Lower leg skin (tissue), 4 donors: Measurements from ENCODE around the gene GPAM. TPM values are rescaled to one million over a fixed set of nuclear protein-coding genes. Genes with fewer than 3 reads are reported as not detected.
A peak's percentile ranks its signal among the peaks of the same experiment; 100 is the strongest.

Source experiments
- DNase-seq, 2 donors: peaks; one replicate each; pipeline ENCODE4 v3.0.0-alpha.2; 2019; ENCODE audit warnings: low spot score in 2 of 2
- H3K4me3 ChIP-seq: fragments of 200-600 bp; sonication (generic); 2 replicates; pipeline ENCODE4 v1.5.1; 2017; ENCODE audit warnings: mild to moderate bottlenecking, low read depth; ENCODE audit not compliant: poor library complexity, severe bottlenecking
- POLR2A ChIP-seq, 2 donors: fragments of 450-650 bp; IDR thresholded peaks; one replicate each; pipeline ENCODE4 v1.6.1; 2016 to 2017; ENCODE audit warnings: antibody characterized with exemption in 2 of 2, mild to moderate bottlenecking in 1 of 2, moderate library complexity in 1 of 2
- WGBS, 2 donors: methylation state at CpG; one replicate each; pipeline ENCODE4 v1.1.5; 2018; 5-methylcytosine and 5-hydroxymethylcytosine counted together
- intact Hi-C: fragments of 100-400 bp; cut with DNase I; formaldehyde crosslinking; loops from one replicate; pipeline ENCODE4 v1.15.0; 2023; ENCODE audit warnings: low total_unique reads
- total RNA-seq, 4 donors: library from RNA; depleted of rRNA; stranded (reverse); fragments of >200 nt; gene quantifications; one replicate each; pipeline ENCODE4 v1.1.0, GENCODE V29; 2016
- TF ChIP-seq, protein P1 (sequence below), 3 donors: fragments of 450-650 bp; IDR thresholded peaks; one replicate each; pipeline ENCODE4 v1.5.1; 2016; ENCODE audit warnings: antibody characterized with exemption in 3 of 3, mild to moderate bottlenecking in 3 of 3, moderate library complexity in 2 of 3

The GPAM gene
- total RNA-seq, 4 donors from 2014 or later, result 3.1 to 7.0 (median 4.7) TPM

DNA sequence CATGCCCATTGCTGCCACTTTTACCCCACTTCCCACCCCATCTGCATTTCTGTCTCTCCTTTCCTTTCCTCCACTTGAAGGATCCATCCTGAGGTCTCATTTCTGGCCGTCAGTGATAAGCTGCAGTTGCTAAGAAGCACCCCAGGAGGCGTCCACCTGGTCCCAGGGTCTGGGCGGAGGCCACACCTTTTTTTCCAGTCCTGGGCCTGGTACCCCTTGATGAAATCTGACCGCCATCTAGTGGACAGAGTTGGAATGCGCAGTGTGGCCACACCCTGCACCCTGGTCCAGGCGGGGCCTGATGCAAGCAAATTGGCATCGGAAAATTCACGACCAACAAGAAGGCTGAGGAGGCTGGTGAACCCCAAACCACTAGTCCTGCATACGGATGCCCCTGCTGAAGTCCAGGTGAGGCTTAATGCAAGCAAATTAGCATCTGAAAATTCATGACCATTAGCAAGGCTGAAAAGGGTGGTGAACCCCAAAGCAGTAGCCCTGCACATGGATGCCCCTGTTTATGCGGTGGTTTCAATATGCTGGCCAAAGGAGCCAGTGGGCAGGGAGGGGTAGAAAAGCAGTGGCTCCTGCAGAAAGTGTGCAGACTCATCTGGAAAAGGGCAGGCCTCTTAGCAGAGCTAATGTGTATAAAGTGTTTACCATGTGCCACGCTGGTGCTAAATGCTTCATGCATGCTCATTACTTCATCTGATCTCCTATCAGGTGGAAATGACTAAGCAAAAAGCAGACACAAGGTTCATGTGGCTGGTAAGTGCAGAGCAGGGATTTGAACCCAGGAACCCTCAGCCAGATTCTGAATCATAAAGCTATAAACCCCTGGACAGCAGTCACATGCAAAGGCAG is 43.2 kb downstream of the GPAM start:
- intact Hi-C loops, result no loop called here
- peak; percentile 31 to 90 for DNase-seq
- TF ChIP-seq, protein P1, sequence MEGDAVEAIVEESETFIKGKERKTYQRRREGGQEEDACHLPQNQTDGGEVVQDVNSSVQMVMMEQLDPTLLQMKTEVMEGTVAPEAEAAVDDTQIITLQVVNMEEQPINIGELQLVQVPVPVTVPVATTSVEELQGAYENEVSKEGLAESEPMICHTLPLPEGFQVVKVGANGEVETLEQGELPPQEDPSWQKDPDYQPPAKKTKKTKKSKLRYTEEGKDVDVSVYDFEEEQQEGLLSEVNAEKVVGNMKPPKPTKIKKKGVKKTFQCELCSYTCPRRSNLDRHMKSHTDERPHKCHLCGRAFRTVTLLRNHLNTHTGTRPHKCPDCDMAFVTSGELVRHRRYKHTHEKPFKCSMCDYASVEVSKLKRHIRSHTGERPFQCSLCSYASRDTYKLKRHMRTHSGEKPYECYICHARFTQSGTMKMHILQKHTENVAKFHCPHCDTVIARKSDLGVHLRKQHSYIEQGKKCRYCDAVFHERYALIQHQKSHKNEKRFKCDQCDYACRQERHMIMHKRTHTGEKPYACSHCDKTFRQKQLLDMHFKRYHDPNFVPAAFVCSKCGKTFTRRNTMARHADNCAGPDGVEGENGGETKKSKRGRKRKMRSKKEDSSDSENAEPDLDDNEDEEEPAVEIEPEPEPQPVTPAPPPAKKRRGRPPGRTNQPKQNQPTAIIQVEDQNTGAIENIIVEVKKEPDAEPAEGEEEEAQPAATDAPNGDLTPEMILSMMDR (IDR thresholded peaks at IDR 0.05), result peak in 1 of 3 donors; percentile 45
- TF ChIP-seq POLR2A (IDR thresholded peaks at IDR 0.05), result no peak
- 26 to 34% methylated on average over 9 to 11 of the region's 11 CpGs for WGBS, 2 donors
- no peak overlapping the region for H3K4me3 ChIP-seq

DNA sequence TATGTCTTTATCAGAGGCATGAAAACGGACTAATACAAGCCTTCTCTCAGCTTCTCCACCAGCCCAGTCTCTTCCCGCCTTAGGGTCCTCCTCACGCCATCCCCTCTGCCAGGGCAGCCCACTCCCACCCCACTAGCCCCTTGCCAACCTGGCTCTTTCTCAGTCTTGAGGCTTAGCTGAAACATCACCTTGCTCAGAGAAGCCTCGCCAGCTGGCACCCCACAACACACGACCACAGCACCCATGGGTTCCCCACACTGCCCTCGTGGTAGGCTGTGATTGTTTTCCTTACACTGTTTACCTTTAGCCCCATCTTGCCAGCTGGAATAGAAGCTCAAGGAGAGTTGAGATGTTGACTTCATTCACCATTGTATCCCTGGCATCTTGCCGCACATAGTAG is 44.4 kb downstream of the GPAM start:
- TF ChIP-seq, protein P1 (IDR thresholded peaks at IDR 0.05), result no peak
- TF ChIP-seq POLR2A (IDR thresholded peaks at IDR 0.05), result no peak
- intact Hi-C loops, result no loop called here
- no peak overlapping the region for H3K4me3 ChIP-seq
- no peak for DNase-seq
- 90 to 95% methylated on average over 7 of the region's 7 CpGs for WGBS, 2 donors

DNA sequence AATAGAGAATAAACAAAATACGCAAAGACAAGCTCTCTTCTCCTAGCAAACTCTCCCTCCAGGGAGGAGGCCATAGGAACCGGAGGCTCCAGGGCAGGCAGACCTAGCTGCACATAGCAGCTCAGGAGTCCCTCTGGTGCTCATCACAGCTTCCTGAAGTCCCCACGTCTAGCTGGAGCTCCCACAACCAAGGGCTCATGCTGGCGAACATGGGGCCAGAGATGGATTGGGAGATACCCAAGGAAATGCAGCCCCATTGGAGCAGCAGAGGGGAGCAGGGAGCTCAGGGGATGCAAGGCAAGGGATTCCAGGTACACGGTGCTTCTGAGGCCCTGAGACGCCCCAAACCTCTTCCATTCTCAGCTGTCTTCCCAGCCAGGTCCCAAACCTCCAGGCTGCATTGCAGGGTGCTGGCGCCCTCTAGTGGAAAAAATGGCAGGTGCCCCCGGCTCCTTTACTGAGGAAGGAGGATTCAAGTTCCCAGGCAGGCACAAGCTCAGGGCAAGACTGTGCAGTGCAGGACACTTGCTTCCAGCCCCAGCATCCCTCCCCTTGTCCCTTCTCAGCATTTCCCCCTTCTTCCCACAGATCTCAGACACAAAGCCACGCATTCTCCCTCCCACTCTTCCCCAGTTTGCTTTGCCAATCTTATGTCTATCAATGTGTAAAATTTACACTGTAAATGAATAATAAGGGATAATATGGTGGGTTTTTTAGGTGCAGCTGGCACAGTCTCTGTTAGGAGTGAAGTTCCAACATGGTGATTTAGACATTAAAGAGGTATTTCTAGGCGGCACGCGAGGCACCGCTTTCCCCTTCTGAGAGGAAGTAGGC is 46.2 kb downstream of the GPAM start:
- TF ChIP-seq, protein P1 (IDR thresholded peaks at IDR 0.05), result peak in 1 of 3 donors; percentile 50
- TF ChIP-seq POLR2A (IDR thresholded peaks at IDR 0.05), result no peak
- intact Hi-C loops, result no loop called here
- 52 to 57% methylated on average over 13 of the region's 13 CpGs for WGBS, 2 donors
- H3K4me3 ChIP-seq, result no peak overlapping the region
- DNase-seq, result peak; percentile 69 to 93

DNA sequence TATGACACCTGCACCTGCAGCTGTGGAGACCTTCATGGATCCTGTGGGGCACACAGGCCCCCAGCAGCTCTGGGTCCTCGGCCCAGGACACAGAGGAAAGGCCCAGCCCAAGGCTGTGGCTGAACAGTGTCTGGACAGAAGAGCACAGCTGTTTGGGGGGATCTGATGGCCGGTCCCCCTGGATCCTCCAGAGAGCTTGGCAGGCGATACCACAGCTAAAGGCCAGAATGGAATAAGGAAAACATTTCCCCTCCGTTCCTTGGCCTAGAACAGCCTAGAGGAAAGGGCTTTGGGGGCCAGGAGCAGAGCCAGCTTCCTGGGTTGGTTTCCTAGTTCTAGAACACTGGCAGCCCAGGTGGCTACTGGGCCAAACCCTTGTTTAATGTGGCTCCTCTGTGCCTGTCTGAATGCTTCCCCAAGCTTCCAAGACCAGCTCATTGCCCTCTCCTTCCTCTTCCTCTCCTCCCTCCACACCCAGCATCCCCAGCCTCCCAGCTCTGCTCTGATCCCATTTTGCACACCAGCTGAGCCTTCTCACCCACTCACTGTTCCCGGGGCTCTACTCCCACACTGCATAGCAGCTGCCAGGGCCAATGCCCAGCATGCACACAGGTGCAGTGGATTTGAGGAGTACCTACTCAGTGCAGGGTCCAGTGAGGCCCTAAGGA is 46.9 kb downstream of the GPAM start:
- WGBS, 2 donors, result 78 to 90% methylated on average over 2 to 5 of the region's 5 CpGs
- H3K4me3 ChIP-seq, result no peak overlapping the region
- peak in 1 of 2 donors; percentile 65 for DNase-seq
- TF ChIP-seq, protein P1 (IDR thresholded peaks at IDR 0.05), result no peak
- TF ChIP-seq POLR2A (IDR thresholded peaks at IDR 0.05), result no peak
- intact Hi-C loops, result no loop called here

DNA sequence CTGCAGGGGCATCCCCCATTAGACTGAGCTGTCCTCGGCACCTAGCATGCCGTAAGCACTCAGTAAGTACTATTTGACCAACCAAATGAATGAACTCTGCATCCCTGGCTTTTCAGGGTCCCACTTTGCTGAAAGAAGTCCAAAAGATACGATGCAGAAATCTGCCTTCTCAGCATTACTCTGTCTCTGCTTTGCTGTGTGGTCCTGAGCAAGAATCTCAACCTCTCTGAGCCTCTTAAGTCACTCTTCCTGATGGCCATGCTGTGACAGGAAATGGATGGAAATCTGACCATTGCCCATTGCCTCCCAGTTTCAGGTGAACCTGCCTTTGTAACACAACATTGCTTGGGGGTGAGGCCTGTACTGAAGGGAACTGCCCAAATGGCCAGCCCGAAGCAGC is 48.0 kb downstream of the GPAM start:
- intact Hi-C loops, result no loop called here
- TF ChIP-seq POLR2A (IDR thresholded peaks at IDR 0.05), result no peak
- TF ChIP-seq, protein P1 (IDR thresholded peaks at IDR 0.05), result no peak
- no peak overlapping the region for H3K4me3 ChIP-seq
- WGBS, 2 donors, result 95 to 96% methylated on average over 4 of the region's 4 CpGs
- DNase-seq, result peak in 1 of 2 donors; percentile 21
